ENCODE measurements around the gene SPATA17.

DNA sequence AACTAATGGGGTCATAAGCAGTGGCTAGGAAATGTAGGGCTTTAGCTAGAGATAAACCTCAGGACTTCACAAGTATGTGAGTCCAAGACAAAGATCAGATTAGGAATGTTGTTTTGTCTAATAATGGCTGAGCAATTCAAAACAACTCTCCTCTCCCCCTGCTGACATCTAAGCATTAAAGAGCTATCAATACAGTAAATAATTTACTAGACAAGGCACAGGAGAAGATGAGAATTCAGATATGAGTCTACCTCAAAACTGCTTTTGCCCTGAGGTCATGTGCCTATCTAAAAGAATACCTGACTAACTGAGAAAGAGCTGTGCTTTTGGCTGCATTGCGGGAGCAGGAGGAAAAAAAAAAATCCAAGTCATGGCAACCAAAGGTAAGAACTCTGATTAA is 86.8 kb downstream of the SPATA17 start:
- TF ChIP-seq POLR2A (IDR thresholded peaks at IDR 0.05; ENCODE audit: low read depth, low read length): no peak
- TF ChIP-seq POLR2AphosphoS5 (IDR thresholded peaks at IDR 0.05; ENCODE audit: low read depth, low read length): no peak
- no peak for TF ChIP-seq SPI1 (IDR thresholded peaks at IDR 0.05; ENCODE audit: low read depth, low read length)

Data from GM12891 (cell line).